Stimulated activated CD4-positive, alpha-beta T cell treated with anti-CD3 and anti-CD28 coated beads, Interleukin-15, amount 100 ng/mL, for 48 hours (primary cell): ENCODE measurements around the gene EEF1AKMT1.
A peak's percentile ranks its signal among the peaks of the same experiment; 100 is the strongest.

ENCODE experiments used
- DNase-seq, 2 donors: peaks; one replicate each; pipeline ENCODE4 v3.0.0-alpha.2; 2020; ENCODE audit warnings: low read depth in 2 of 2

EEF1AKMT1 gene

DNA sequence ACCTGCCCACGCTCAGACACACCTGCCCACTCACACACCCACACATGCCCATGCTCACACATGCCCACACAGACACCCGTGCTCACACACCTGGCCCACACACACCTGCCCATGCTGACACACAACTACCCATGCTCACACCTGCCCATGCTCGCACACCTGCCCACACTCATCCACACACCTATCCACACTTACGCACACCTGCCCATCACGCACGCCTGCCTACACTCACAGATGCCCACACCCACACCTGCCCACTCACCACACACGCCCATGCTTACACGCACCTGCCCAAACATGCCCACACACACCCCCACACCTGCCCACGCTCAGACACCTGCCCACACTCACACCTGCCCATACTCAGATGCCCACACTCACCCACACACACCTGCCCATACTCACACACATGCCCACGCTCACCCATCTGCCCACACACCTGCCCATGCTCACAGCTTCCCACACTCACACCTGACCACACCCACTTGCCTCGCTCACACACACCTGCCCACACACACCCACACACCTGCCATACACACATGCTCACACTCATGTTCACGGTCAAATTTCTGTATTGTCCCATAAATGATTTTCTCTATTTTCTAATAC is 54.7 kb downstream of the EEF1AKMT1 start:
- no peak for DNase-seq

DNA sequence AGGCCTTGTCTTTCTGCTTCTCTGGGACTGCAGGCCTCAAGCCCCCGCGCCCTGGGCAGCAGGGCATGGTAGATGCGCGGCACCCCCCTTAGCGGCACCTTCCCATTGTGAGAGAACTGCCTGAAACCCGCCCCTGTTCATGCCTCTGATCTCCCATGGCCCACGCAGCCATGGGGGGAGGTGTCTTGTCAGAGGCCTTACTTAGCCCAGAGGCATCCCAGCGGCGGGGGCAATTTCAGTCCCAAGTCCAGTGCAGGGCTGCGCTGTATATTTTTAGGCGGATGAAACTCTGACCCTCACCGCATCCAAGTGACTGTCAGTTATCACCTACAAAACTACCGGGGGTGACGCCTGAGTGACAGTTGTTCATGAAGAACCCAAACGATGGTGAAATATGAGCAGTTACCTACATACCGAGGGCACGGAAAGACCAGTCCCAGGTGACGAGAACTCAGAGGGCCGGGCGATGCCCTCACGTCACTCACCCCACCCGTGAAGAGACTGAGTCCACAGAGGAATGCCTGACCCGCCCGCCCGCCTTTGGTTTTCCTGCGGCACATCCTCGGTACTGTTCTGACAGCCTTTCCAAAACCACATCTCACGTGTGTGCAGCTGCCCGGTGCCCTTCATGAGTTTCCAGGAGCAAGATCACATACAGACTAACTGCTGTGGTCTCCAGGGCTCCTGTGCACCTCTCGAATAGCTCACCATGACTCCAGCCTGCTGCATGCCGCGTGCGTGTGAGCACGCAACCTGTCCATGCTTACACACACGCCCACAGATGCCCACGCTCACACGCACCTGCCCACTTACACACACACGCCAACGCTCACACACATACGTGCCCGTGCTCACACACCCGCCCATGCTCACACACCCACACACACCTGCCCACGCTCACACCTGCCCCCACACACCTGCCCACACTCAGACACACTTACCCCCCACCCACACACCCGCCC is 55.9 kb downstream of the EEF1AKMT1 start:
- DNase-seq, result no peak

DNA sequence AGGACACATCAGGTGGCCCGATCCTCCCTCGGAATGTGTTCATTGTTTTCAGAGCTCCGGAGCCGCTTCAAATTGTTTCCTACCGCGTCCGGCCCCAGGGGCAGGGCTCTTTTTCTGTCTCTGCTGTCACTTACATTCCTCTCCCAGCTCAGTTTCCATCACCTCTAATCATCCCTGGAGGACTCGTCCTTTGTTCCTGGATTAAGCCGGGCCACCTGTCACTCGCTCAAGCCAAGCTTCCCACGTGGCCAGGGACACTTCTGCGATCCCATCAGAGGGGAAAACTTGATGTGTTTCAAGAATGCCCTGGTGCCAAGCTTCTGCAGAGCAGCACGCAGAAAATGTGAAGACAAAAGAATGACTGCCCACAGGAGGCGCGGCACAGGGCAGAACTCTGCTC is 56.8 kb downstream of the EEF1AKMT1 start:
- DNase-seq, result no peak

DNA sequence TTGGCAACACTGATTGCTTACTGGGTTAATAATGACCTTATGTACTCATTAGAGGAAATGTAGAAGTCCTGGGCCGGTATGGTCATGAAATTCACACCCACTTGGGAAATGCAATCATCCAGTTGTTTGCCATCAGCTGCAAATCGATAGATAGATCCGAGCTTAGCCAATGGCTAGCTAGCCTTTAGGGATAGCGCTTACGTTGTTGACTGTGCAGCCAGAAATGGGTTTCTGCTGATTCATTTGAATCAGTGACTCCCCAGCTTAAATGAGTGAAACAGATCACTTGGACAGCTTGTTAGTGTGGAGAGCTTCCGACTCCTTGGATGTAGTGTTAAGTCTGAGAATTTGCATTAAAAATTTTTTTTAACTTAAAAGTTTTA is 58.4 kb downstream of the EEF1AKMT1 start:
- DNase-seq, result no peak

DNA sequence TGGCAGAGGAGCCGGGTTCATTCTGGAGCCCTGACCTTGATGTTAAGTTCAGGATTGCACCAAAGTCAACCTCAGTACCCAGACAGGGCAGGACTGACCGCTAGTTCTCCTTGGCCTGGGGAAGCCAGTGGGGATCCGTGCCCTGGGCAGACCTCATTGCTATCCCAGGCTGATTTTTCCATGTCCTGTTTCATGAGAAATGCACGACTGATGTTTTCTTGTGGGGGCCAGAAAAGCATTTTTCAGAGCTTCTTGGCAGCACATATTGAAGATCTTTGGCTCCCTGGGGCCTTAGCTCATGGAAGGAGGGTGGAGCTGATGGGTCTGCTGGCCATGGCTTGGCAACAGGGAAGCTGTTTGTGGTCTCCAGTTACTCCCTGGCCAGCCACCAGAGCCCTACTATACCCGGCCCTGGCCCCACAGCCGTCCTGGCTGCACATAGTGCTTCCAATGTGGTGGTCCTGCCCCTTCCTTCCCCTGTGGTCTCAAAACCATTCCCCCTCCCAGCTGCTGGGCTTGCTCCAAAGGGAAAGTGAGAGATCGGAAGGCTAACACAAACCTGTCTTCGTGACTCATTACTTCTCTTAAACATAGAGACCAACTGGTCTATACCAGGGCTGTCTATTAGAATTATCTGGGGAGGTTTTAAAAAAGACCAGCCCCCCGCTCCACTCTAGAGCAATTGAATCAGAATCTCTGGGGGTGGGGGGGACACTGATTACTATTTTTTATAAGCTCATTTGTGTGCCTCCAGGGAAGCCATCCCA is 59.0 kb downstream of the EEF1AKMT1 start:
- DNase-seq, result no peak

DNA sequence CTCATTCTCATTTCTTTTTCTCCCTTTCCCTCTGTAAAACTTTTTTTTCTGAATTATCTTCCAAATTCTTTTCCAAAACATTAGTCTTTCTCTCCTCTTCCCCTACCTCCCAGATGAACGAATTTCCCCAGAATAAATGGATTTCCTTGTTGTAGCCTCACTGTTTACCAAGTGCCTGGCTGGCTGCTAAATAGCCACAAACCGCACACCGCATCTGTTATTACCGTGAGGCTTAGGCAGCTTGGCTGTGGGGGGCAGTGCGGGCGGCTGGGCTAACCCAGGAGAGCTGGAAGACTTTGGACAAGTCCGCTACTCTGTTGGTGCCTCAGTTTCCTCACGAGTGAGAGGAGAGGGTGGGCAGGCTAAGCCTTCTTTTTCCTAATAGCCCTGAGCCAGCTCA is 59.6 kb downstream of the EEF1AKMT1 start:
- no peak for DNase-seq

DNA sequence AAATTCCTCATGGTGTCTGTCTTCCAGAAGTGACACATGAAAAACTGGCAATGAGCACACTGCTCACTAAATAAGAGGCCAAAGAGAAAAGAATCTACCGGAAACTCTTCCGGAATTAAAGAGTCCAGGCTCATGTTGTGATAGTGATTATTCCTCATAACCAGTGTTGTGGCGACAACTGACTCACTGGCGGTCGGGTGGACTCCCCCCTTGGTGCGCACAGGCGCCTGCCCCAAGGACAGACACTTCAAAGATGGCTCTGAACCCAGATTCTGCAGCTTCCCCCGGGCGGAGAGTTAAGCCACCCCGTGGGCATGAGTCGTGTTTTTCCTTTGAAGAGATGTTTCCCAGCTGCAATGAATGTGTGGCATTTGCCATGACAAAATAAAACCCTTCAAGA is 60.0 kb downstream of the EEF1AKMT1 start:
- DNase-seq, result no peak

DNA sequence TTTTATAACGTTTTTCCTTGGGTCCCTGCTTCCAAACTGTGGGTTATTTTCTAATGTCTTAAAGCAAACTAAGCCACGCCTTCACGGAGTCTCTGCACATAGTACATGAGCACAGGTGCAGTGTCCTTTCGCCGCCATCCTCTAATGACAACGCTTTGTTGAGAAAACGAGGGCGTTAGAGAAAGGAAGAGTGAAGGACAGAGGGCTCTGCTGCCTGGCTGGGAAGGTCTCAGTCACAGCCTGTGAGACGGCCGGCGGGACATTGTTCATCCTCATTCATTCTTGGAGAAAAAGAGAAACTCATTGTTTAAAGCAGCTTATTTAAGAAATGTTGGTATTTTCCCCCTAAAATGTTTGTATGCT is 60.8 kb downstream of the EEF1AKMT1 start:
- DNase-seq, result no peak

DNA sequence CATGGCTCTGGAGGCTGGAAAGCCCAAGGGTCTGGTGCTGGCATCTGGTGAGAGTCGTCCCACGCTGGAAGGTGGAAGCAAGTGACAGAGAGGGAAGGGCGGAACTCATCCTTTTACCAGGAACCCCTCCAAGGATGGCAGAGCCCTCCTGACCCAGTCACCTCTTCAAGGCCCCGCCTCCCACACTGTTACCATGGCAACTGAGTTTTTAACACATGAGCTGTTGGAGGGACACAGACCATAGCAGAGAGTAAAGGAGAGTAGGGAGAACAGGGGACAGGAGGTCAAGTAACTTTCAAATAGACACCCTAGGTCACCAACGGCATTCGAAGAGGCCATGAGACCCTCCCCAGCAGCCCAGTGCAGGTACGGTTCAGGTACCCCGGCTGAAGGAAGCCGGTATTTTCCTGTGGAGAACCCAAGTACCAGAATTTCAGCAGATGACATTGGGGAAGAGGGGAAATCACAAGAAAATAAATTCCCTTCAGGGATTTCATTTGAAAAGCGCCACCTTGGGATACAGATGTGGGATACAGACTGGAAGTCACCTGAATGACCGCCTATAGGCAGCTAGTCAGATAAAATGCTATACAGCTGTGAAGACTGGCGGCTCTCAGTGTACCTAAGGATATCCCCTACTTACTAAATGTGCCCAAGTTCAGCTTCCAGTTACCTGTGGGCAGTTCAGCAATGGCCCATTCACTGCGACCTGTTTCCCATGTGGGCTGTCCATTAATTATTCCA is 62.3 kb downstream of the EEF1AKMT1 start:
- DNase-seq, result no peak

DNA sequence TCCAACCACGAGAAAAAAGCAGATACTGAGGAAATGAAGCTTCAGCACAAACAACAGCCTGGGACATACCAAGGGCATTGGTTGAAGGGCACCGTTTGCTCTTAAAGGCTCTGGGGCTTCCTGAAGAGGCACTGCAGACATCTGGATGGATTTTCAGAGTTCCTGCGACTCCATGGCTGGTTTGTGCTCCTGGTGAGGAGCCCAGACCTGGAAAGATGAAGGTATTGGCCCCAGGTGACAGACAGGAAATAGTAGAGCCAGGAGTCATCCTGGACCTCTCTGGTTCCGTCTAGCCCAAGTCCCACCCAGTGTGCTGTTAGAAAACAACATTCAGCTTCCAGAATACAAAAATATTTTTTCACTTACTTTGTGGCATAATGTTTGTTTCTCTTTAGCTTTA is 64.0 kb downstream of the EEF1AKMT1 start:
- DNase-seq, result no peak

DNA sequence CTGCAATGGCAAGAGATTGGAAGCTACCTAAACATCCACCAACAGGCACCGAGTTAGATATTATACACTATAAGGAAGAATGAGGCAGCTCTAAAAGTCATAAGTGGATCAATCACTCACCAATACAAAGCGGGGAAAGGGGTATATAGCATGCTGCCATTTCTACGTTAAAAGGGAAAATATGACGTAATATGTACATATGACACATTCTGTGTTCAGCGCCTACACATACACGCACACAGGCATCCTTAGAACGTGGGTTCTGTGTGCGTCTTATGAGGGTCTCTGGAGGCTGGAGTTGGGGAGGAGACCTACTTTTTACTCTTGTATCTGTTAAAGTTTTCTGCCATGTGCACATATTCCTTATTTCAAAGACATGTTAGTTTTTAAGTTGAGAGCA is 64.4 kb downstream of the EEF1AKMT1 start:
- DNase-seq, result no peak

DNA sequence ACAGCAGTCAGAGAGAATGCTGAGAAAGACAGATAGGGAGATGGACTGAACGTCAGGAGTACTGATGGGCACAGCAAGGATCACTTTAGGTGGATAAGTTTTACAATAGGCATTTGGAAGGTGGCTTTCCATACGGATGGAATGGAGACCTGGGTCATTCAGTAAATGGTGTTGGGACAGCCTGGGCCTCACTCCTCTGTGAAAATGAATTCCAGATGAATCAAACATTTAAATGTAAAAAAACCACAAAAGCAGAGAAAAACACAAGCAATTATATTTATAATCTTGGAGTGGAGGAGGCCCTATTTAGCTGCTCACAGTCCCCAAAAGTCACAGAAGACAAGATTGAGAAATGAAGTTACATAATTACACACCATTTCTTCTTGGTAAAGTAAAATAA is 65.5 kb downstream of the EEF1AKMT1 start:
- DNase-seq, result no peak

DNA sequence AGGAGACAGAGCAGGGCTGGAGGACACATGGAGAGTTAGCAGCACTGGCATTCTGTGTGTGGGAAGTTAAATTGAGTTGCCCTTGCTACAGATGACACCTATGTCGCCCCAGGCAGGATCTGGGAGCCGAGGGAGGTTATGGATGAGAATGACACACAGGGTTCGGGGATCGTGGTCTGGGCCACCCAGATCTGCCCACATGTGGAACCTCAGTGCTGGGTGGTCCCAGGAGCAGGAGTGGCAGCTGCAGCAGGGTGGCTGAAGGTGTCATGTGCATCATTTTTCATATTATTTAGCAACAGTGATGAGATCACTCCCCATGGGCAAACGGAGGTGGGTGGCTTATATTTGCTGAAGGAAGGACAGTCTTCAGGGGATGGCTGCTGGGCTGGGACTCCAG is 67.1 kb downstream of the EEF1AKMT1 start:
- DNase-seq, result no peak

DNA sequence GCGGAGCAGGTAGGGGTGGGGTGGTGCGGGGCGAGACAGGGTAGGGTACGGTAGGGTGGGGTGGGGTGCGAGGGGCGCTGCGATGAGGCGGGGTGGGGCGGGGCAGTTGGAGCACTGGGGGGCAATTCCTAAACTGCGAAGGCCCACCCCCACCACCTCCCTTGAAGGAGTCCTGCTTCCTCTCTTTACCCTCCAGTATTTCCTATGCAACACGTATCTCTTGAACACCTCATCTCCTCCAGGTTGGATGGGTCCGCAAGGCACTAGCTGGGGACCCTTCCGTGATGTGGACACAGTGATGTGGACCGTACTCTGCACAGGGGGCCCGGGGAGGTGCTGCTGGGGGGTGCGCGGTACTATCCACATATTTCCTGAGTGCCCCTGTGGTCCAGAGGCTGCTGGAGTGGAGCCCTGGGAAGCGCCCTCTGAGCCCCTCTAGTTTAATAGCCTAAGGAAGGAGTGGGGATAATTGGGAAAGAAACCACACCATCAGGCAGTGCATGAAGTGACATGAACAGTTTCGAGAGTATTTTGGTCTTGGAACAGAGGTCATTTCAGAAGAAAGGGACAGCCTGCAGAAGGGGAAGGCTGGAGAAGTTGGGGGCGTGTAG is 69.2 kb downstream of the EEF1AKMT1 start:
- DNase-seq, result no peak

DNA sequence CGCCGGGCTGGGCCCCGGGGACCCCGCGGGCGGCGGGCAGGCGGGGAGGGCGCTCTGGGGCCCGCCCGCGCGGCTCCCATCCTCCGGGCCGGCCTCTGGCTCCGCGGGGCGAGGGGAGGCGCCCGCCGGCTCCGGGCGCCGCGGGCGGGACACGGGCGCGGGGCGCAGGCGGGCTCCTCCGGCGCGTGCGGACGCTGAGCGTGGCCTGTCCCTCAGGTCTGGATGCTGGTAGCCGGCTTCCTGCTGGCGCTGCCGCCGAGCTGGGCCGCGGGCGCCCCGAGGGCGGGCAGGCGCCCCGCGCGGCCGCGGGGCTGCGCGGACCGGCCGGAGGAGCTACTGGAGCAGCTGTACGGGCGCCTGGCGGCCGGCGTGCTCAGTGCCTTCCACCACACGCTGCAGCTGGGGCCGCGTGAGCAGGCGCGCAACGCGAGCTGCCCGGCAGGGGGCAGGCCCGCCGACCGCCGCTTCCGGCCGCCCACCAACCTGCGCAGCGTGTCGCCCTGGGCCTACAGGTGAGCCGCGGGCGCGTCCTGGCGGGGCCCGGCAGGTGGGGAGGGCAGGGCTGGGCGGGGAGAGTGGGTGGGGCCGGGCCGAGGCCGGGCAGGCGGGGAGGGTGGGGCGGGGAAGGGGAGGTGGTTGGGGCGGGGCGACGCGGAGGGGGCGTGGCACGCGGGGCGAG is 69.8 kb downstream of the EEF1AKMT1 start:
- peak; percentile 61 to 66 for DNase-seq

DNA sequence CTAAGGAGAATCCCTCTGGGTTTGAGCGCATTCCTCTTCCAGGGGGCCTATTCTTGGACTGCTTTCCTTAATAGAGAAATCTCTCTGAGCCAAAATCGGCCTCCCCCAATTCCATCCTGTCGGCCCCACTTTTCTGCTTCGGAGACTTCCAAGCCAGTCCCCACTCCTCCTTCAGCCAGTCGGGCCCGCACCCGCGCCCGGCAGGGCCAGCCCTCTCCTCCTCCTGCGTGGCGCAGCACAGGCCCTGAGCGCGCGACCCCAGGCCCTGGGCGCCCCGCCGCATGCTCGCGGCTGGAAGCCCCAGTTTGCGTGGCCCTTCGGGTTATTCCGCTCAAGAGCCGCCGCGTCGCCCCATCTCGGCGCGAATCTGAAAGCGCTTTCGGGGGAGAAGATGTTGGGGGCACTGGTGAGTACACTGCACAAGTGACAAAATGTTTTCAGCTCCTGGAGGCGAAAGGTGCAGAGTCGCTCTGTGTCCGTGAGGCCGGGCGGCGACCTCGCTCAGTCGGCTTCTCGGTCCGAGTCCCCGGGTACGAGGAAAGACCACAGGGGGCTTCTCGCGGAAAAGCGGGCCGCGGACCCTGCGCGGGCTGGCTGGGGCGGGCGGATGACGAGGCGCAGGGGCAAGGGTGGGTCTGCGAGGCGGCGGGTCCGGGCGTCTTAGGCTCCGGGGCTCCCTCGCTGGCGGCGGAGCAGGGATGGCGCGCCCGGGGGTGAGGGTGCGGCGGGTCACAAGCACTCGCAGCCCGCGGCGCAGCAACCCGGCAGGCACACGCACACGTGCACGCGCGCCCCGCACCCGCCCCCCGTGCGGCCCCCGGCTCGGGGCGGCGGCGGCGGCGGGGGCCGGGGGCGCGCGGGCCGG is 70.6 kb downstream of the EEF1AKMT1 start, which contains the start of gene IL17D:
IL17D (plus strand) TSS at position 785 of the 865 bp plus-strand sequence. CDS start 303 bp downstream, outside the sequence.
- no peak for DNase-seq

DNA sequence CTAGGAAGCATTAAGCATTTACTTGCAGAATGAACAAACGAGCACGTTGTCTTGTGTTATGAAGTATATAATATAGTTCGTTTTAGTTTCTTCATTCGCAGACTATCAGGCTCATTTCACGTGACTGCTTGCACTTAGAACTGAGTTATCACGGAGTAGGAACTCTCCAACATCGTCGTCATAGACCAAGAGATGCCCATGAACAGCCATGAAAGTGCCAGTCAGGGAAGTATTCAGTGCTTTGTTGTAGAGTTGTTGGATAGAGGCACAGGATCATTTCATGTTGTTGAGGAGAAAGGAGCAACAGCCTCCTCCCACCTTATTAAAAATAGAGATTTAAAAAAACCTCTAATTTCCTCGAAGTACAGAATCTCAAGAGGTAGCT is 71.2 kb downstream of the EEF1AKMT1 start:
- DNase-seq, result no peak

DNA sequence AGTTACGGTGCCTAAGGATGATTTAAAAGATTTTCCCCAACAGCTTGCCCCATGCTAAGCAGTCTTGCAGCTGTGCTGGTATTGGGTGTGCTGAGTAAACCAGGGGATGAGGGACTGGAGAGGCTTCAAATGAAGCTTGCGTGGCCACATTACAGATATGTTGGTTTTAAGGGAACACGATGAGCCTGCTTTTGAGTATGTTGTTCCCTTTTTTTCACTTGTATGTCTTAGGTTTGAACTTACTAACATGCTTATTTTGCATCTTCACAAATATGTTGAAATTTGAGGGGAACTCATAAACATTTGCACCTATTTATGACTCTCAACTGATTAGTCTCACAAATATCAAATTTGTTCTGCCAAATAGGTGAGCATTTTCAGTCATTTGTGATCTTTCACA is 72.3 kb downstream of the EEF1AKMT1 start:
- no peak for DNase-seq

DNA sequence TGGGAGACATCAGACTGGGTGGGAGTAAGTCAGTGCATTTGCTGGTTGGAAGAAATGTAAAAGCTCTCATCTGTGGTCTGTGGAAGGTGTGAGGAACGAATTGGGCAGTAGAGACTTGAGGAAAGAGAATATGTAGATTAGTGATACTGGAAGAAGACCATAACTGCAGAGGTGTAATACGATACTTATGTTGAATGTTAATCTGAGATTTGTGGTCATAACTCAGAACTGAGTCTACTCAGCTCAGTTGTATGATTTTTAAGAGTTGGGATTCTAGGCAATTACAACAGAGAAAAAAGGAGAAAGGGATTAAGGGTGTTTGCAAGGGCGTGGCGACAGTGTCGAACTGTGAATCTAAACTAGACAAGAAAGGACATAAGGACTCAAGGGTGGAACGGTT is 73.5 kb downstream of the EEF1AKMT1 start:
- no peak for DNase-seq

DNA sequence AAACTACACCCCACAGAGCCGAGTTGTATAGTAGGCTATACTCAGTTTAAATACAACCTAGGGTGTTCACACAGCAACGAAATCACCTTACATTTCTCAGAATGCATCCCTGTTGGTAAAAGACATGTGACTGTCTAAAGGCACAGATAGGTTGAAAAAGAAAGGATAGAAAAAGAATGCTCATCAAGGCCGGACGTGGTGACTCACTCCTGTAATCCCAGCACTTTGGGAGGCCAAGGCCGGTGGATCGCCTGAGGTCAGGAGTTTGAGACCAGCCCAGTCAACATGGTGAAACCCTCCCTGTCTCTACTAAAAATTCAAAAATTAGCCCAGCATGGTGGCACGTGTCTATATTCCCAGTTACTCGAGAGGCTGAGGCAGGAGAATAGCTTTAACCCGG is 74.0 kb downstream of the EEF1AKMT1 start:
- no peak for DNase-seq
